GM19452 (cell line): ENCODE measurements around the gene NT5M.

Experiments used
- ATAC-seq: cut with Tn5 transposase; IDR thresholded peaks from one replicate; pipeline ENCODE4 v1.9.1; 2021; ENCODE audit not compliant: unreplicated experiment

NT5M gene

DNA sequence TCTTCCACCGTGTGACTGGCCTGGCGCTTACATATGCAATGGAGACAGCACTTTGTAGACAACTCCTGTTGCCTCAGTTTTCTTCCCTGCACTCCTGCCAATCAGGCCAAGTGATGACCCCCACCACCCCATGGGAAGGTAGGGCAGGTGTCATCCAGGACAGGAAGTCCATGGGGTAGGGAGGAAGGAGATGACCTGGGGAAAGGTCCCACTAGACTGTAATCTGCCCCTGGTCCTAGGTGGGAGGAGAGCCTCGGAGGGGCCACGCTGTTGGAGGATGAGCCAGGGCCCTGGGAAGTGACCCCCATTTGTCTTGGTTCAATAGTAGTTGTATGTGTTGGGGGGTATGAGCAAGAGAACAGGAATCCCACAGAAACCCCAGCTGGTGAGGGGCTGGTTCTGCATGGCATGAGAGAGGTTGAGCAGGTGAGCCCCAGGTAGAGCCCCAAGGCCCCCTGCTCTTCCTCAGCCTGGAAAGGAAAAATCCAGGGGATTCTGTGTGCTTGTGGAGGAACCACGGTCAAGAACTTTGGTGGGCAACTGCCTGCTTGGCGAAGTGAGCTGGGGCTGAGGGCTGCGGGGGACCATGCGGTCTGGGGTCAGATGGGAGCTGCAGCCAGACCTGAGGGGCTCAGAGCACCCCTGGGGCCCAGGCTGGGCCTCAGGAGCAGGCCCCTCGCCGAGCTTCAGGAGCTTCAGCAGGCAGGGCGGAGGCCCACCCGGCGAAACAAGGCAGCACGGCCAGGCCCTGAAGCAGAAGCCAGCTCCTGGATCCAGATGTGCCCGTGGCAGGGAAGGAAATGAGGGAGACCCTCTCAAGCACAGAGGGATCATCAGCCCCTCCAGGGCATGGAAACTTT is 50.7 kb downstream of the NT5M start:
- no peak for ATAC-seq

DNA sequence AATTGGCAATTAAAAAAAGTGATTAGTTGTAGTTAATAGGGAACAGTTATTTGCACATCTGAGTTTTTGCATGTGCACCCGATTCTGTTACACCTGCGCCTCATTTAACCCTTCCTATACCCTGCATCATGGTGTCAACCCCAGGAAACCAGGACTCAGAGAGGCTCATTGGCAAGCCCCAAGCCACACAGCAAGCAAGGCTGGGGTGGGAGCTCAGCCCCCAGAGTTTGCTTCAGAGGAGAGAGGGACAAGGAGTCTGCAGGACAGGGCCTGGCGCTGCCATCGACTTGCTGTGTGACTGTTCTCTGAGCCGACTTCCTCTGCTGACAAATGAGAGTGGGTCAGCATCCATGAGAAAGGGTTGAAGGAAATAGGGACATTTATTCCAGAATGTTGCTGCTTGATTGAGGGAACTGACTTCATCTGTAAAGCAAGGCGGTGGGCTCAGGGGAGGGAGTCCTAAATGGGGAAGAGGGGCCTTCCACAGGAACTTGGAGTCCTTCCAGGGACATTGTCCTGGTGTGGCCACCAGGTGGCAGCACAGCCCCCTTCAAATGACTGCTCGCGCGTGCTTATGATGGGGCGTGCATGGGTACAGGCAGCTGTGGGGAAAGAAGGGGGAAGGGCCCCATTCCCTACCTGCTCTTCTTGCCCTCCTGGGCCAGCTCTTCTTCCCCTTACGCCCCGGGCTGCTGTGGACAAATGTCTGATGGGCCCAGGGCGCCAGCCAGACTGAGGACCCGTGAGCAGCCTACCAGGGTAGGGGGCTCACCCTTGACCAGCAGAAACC is 51.6 kb downstream of the NT5M start:
- ATAC-seq: no peak

DNA sequence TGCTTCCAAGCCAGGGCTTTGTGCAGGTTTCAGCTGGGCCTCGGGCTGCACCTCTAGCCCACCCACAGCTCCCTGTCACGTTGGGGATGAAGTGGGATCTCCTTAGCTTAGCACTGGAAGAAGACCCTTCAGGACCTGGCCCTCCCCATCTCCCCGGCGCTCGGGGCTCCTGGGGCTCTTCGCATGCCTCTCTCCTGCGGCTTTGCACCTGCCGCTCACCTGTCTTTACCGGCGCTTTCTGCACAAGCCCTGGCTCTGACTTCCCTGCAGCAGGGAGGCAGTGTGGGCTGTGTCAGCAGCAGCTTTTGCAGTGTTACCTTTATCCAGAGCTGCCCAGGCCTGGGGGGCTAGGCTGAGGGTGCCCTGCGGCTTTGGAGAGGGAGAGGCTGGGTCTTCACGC is 52.3 kb downstream of the NT5M start:
- ATAC-seq: no peak

DNA sequence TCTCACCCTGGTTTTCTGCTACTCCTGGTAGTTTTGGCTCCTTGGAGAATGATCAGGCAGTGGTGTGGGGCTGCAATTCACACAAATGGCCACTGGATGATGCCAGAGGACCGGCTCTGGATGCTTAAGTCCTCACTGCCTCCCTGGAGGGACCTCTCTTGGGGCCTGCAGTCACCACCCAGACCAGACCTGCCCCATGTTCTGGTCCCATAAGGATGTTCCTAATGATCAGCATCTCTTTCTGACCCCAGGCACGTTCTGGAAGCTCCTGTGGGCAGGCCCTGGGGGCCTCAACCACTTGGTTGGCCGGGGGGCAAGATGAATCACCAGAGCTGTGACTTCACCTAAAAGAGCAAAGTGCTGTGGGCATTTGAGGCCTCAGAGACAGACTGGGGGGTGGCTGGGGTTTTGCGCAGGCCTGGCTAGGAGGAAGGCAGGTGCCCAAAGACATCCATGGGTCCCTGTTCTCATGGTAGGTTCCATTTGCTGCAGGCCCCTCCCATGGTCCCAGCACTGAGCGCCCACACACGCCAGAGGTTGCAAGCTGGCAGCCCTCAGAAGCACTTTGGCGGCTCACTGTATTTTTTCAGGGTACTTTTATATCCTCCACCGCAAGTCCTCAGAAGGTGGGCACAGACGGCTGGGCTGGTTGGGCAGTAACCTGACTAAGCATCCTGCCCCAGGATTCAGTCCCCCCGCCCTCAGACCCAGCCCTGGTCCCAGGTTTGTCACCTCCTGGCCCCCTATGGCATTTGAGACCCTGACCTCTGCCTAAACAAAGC is 53.2 kb downstream of the NT5M start:
- ATAC-seq: no peak

DNA sequence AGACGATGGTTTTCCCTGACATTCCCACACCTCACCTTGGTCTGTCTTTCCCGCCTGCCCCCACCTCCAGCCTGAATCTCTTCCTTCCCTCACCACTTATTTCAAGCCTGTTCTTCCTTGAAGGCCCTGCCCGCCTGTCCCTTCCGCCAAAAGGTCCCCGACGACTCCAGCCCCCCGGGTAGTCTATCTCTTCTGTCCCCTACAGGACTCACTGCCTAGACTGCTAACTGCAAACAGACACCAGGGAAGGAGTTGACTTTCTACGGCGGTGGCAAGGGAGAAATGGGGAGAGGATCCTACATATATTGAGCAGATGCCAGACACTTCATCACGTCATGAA is 53.7 kb downstream of the NT5M start:
- no peak for ATAC-seq

DNA sequence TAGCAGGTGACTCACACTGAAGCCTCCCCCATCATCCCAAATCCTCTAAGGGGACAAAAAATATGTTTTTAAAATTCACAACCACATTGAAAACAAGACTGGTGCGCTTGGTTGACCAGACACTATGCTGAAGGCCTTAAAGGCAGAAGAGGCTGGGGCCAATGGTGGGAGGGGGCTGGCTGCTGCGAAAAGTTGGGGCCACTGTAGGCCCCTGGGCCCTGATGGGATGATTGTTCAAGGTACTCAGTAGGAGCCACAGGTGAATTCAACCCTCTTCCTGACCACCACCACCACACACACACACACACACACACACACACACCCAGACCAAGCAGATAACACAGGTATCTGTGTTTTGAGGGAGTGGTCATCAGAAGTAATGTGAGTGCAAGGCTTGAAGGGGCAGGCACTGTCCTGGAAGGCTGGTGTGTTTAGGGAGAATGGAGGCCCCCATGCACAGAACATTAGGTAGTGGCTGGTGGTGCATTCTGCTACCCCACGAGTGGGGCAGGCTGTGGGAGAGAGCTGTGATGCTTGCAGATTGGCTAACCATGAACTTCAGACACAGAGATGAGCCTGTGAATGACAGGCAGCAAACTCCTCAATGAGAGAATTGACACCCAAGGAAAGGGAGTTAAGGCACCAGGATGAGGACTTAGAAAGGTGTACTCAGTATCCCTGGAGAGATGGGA is 55.0 kb downstream of the NT5M start:
- ATAC-seq: no peak

DNA sequence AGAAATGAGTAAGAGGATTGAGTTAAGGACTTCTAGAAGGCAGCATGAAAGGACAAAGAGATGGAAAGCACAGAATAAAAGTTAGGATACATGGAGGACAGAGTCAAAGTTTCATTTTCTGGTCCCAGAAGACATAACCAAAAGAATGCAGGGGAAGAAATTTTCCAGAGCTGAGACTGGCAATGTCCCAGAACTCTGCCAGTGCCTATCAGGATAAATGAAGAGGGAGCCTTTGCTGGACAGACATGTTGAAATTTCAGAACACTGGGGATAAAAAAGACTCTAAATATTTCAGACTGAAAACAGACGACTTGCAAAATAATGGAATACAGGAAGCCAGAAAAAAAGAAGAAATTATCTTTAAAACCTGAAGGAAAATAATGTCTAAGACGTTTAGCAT is 55.7 kb downstream of the NT5M start:
- ATAC-seq: no peak

DNA sequence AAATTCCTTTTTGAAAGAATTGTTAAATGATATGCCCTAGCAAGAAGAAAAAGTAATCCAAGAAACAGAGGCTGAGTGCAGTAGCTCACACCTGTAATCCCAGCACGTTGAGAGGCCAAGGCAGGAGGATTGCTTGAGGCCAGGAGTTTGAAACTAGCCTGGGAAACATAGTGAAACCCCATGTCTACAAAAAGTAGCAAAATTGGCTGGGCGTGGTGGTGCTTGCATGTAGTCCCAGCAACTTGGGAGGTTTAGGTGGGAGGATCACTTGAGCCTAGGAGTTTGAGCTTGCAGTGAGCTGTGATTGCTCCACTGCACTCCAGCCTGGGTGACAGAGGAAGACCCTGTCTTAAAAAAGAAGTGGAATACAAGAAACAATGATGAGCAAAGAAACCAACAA is 56.1 kb downstream of the NT5M start:
- no peak for ATAC-seq

DNA sequence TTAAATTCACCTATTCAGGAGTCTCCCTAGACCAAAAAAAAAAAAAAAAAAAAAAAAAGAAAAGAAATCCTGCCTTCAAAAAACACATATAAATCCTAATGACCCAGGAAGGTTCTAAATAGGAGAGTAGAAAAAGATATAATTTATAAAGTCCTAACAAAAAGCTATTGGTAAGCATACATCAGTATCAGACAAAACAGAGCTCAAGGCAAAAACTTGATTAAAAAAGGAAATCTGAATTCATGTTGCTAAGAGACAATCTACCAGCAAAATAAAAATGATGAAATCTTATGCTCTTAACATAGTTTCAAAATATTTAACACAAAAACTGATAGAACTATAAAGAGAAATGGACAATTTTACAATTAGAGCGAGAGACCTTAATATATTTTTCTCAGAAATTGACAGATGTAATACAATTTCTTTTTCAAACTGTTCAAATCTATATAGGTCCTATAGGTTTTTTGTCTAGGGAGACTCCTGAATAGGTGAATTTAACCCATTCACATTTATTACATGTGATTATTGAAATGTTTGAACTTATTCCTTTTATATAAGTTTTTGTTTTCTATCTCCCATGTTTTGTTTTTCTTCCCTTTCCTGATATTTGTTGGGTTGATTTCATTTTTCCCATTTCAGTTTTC is 57.0 kb downstream of the NT5M start:
- ATAC-seq: no peak

DNA sequence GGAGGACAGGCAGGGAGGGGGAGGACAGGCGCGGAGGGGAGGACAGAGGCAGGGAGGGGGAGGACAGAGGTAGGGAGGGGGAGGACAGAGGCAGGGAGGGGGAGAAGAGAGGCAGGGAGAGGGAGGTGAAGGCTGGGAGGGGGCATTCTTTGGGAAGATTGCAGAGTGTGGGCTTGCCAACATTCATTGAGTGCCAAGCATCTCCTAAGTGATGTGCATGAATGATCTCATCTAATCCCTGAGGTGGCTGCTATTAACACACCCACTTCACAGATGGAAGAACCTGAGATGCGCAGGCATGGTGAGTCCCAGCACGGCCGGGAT is 58.3 kb downstream of the NT5M start:
- ATAC-seq: no peak

DNA sequence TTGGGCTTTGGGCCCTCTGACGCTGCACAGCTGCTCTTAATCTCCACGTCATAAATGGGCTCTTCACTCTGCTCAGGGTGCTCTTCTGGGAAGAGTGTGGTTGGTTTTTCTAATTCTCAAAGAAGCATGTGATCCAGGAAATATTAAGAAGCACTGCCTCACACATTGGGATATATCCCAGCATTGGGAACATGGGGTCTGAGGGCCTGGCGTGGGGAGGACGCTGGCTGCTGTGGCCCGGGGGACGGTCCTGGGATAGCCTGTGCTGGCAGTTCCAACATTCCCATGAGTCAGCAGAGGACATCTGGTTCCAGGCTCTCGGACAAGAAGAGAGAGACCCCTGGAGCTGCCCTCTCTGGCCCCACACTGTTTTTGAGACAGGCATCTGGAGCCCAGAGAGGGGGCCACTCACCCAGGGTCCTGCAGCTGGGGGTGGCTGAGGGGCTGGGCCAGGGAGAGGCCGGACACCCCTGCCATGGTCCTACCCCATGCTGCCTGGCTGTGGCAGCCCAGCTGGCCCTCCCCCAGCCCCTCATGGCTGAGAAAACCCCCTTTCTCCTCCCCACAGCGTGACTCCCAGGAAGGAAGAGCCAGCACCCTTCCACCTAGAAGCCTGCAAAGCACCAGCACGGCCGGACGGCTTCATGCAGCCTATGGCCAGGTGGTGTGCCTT is 58.8 kb downstream of the NT5M start:
- no peak for ATAC-seq

DNA sequence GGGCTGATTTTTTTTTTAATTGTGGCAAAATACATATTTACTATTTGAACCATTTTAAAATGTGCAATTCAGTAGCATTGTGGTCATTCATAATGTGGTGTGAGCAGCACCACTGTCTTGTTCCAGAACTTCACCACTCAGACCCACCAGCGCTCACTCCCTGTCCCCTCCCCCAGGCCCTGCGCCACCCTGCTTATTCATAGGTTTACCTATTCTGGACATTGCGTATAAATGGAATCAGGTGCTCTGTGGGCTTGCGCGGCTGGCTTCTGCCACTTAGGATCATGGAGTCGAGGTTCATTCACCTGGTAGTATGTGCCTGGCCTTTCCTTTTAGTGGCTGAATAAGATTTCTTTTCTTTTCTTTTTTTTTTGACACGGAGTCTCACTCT is 59.4 kb downstream of the NT5M start:
- no peak for ATAC-seq

DNA sequence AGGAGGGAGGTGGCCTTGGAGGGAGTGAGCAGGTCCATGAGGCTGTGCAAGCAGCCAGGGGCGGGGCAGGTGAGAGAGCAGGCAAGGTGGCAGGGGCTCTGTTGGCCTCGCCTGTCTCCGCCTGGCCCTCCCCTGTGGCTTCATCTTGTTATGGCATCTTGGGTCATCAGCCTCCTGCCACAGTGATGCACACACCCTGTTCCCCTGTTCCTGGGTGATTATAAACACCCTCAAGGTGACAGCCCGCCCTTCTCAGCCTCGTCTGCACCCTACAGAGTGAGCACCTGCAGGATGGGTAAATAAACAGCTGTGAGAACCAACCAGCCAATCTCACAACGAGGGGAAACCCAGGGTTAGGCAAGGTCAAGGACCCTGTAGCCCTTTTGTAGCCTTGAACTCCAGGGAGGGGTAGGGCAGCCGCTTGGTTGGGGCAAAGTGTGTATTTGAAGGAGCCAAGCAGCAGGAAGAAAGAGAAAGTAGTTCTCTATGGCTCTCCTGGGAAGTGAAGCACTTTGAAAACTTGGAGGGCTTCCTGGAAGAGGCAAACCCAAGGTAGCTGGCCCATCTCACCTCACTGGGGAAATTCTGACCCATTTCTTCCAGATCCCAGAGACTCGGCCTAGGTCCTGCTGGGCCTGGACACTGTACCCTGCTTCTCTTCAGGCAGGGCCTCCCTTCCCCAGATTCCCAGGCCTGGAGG is 60.6 kb downstream of the NT5M start:
- no peak for ATAC-seq

DNA sequence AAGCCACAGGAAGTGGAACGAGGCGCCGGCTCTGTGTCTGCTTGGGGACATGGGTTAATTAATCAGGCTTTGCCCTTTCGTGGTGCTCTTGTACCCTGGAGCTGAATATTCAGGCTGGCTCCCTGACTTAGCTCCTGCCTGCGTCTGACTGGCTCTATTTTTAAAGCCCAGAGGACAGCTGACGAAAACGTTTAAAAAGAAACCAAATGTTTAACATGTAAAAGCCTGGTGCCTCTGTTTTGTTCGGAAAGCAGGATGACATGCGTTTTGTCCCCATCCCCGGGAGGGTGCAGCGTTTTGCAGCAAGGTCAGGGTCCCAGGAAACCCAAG is 61.1 kb downstream of the NT5M start:
- ATAC-seq: no peak

DNA sequence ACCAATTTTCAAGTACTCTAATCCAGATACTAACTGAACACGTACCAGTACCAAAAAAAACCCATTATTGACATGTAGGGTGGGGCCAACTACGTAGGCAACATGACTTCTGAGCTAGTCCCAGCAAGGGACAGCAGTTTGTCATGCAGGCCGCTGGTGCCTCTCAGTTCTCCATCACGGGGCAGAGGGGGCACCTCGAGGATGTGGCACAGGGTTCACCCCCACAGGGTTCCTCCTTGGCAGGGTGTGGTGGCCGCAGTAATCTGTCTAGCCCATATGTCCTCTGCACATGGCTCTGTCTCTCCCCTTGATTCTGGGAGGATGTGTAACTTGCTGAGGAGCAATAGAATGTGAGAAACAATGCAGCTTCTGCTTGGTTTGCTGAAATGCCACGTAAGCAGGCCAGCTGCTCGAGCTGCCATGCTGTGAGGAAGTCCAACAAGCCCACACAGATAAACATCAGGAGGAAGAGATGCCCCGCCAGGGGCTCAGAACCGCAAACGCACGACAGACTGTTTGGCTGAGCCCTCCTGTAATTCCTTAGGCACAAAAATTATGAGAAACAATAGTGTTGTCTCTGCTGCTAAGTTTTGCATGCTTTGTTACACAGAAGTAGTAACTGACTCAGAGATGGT is 62.4 kb downstream of the NT5M start:
- no peak for ATAC-seq

DNA sequence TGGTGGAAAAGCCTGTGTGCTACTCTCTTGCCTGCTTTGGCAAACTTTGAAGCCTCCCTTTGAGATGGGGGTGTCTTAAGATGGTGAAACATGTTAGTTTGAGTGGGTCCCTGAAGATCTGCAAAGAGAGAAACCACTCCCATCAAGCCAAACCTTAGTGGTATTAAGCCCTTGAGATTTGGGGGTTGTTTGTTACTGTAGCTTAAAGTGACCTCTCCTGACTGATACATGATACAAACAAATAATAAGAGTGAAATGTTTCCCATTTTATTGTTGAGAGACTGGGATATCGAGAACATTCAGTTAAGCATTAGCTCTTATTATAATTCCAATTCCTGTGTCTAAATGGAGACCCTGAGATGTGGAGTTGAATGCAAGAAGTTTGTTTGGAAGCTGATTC is 63.1 kb downstream of the NT5M start:
- no peak for ATAC-seq

DNA sequence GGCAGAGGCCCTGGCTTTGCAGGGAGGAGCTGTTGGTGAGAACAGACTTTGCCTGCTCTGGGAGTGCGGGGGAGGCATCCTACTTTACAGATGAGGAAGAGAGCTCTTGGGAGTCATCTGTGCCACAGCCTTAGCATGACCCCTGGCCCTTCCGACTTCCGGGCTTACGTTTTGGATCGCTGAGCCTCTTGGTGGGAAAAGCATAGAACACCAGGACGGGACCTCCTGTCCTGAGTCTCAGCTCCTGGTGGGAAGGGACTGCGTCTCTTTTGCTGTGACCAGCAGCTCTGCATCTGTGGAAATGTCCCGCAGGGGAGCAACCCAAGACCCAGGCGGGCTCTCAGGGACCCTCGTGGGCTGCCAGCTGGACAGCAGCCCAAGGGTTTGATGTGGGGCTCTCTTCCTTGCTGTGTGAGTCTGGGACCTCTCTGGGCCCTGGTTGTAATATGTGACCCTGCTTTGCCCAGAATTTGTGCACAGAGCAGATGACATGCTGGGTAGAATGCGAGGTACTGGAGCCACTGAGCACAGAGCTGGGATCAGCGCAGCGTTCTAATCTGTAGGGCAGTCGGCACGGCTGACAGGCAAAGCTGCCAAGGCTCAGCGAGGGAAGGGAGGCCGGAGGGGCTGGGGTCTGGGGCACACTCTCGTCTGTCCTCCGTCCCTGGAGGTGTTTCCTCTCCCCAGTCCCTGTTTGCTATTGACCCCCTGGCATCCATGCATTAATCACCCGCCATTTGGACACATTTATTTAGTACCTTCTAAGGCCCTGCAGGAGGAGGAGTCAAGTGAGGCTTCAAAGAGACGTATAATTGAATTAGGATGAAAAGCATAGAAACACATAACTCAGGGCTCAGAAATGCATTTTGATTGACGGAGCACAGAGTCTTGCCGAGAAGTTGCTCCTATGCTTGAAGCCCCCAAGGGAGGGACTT is 64.0 kb downstream of the NT5M start:
- no peak for ATAC-seq

DNA sequence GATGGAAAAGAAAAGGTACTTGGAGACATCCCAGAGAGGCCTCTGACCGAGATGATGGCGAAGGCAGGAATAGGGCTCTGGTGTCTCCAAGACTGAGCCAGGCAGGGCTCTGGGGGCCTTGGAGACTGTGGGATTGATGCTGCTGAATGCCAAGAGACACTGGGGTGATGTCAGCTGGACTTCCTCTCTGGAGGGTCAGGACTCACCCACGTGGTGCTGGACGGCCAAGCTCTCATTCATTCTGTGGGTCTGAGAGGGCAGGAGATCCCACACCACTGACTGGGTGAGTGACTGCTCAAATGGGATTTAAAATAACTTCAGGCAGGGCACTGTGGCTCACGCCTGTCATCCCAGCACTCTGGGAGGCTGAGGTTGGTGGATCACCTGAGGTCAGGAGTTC is 64.8 kb downstream of the NT5M start:
- ATAC-seq: no peak
